ENCODE measurements around the gene OVAAL. TPM values are rescaled to one million over a fixed set of nuclear protein-coding genes. Genes with fewer than 3 reads are reported as not detected.

Gene OVAAL
- not detected in 2 replicates for total RNA-seq

GRCh38 chr1:180558664-180559063 lies at the start of gene OVAAL:
Gene OVAAL (plus strand): TSS chr1:180558964.

Other genes starting within 250 kb of the OVAAL start
- 40.7 and 42.8 TPM in 2 replicates for gene ACBD6, start 56.4 kb upstream of the OVAAL start, total RNA-seq
- 25.7 and 31.3 TPM in 2 replicates for gene XPR1, start 73.1 kb downstream of the OVAAL start, total RNA-seq